Measurements from ENCODE around the gene CSGALNACT2. TPM values are rescaled to one million over a fixed set of nuclear protein-coding genes. Genes with fewer than 3 reads are reported as not detected.

CSGALNACT2 gene
- polyA plus RNA-seq, 4 donors = 2.5 to 13.4 (median 4.8) TPM

DNA sequence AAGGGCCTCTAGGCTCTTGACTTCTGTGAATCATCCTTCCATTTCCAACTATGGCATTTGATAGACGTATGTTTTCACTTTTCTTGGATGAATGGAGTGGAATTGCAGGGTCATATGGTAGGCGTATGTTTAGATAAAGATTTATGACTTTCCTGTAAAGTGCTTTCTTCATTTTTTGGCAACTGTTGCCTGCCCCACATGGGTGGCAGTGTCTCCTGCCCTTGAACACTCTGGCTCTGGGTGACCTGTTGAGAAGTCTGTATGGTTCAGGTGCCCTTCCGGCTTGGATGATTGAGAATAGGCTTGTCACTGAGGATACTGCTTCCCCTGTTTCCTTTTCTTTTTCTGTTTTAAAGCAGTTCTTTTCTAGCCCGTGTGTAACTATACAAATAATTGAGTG, 38.3 kb upstream of the CSGALNACT2 start:
- peaks cover 0 to 3% (median 0%) of the 10 kb centered on the region in 3 donors for H3K4me1 ChIP-seq (ENCODE audit: control insufficient read depth in 3 of 3, insufficient read depth in 2 of 3, low read depth in 1 of 3, low read length in 2 of 3)
- WGBS, 3 donors = 46 to 64% (median 60%) methylated on average over 4 of the region's 4 CpGs
- DNase-seq (no peak), FAIRE-seq (no peak)
- peaks cover 0 to 19% (median 3%) of the 10 kb centered on the region in 3 donors for H3K27me3 ChIP-seq (ENCODE audit: control insufficient read depth in 3 of 3, insufficient read depth in 3 of 3, low read length in 3 of 3)
- H3K4me3 ChIP-seq (ENCODE audit: low read depth in 1 of 3, low read length in 3 of 3) = no peak overlapping the region
- no peaks in the 10 kb centered on the region for H3K36me3 ChIP-seq (ENCODE audit: control insufficient read depth in 3 of 3, insufficient read depth in 2 of 3, low read depth in 1 of 3, low read length in 3 of 3)
- H3K9me3 ChIP-seq (ENCODE audit: control insufficient read depth in 2 of 2, insufficient read depth in 1 of 2, low read depth in 1 of 2, low read length in 1 of 2) = no peaks in the 10 kb centered on the region
- H3K27ac ChIP-seq (ENCODE audit: low read depth in 1 of 3, low read length in 2 of 3) = no peak overlapping the region

- Histone ChIP-seq H3K4me1 (ENCODE audit: control insufficient read depth in 3 of 3, insufficient read depth in 2 of 3, low read depth in 1 of 3, low read length in 2 of 3) (peaks cover 0 to 4% (median 0%) of the 10 kb centered on the region in 3 donors), H3K36me3 (ENCODE audit: control insufficient read depth in 3 of 3, insufficient read depth in 2 of 3, low read depth in 1 of 3, low read length in 3 of 3) (no peaks in the 10 kb centered on the region), H3K9me3 (ENCODE audit: control insufficient read depth in 2 of 2, insufficient read depth in 1 of 2, low read depth in 1 of 2, low read length in 1 of 2) (no peaks in the 10 kb centered on the region), H3K4me3 (ENCODE audit: low read depth in 1 of 3, low read length in 3 of 3) (no peak overlapping the region), H3K27ac (ENCODE audit: low read depth in 1 of 3, low read length in 2 of 3) (no peak overlapping the region), H3K27me3 (ENCODE audit: control insufficient read depth in 3 of 3, insufficient read depth in 3 of 3, low read length in 3 of 3) (peaks cover 0 to 20% (median 3%) of the 10 kb centered on the region in 3 donors)
- DNase-seq (no peak), FAIRE-seq (no peak)
- 88 to 90% (median 88%) methylated on average over 17 of the region's 17 CpGs for WGBS, 3 donors
Measured at GRCh38 chr10:43100366-43100765, 37.9 kb upstream of the CSGALNACT2 start.

DNA sequence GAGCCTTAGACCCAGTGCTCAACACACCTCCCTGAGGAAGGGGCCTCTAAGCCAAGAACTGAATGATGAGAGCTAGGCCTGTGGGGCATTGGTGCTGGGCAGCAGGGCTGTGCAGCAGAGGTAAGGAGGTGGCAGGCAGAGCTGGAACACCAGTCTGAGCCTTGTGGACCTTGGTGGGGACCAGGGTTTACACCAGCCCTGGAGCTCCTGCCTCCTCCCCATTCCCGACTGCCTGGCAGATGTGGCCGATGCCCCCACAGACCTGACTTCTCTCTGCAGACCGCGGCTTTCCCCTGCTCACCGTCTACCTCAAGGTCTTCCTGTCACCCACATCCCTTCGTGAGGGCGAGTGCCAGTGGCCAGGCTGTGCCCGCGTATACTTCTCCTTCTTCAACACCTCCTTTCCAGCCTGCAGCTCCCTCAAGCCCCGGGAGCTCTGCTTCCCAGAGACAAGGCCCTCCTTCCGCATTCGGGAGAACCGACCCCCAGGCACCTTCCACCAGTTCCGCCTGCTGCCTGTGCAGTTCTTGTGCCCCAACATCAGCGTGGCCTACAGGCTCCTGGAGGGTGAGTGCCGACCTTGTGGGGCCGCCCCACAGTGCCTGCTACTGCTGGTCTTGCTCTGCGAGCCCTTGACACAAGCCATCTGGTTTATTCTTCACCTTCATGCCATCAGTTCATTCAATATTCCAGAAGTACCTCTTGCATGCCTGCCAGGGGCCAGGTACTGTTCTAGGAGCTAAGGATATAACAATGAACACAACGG, 36.0 kb upstream of the CSGALNACT2 start:
- Histone ChIP-seq H3K9me3 (ENCODE audit: control insufficient read depth in 2 of 2, insufficient read depth in 1 of 2, low read depth in 1 of 2, low read length in 1 of 2) (no peaks in the 10 kb centered on the region), H3K4me3 (ENCODE audit: low read depth in 1 of 3, low read length in 3 of 3) (no peak overlapping the region), H3K27me3 (ENCODE audit: control insufficient read depth in 3 of 3, insufficient read depth in 3 of 3, low read length in 3 of 3) (peaks cover 0 to 20% (median 3%) of the 10 kb centered on the region in 3 donors), H3K4me1 (ENCODE audit: control insufficient read depth in 3 of 3, insufficient read depth in 2 of 3, low read depth in 1 of 3, low read length in 2 of 3) (peaks cover 0 to 10% (median 0%) of the 10 kb centered on the region in 3 donors), H3K36me3 (ENCODE audit: control insufficient read depth in 3 of 3, insufficient read depth in 2 of 3, low read depth in 1 of 3, low read length in 3 of 3) (no peaks in the 10 kb centered on the region), H3K27ac (ENCODE audit: low read depth in 1 of 3, low read length in 2 of 3) (no peak overlapping the region)
- DNase-seq (no peak), FAIRE-seq (no peak)
- 80 to 86% (median 82%) methylated on average over 19 of the region's 19 CpGs for WGBS, 3 donors

GRCh38 chr10:43105102-43105955, 32.9 kb upstream of the CSGALNACT2 start:
- DNase-seq = peak; percentile 52 to 89
- Histone ChIP-seq H3K27ac (ENCODE audit: low read depth in 1 of 3, low read length in 2 of 3) (no peak overlapping the region), H3K9me3 (ENCODE audit: control insufficient read depth in 2 of 2, insufficient read depth in 1 of 2, low read depth in 1 of 2, low read length in 1 of 2) (no peaks in the 10 kb centered on the region), H3K4me3 (ENCODE audit: low read depth in 1 of 3, low read length in 3 of 3) (peak overlapping the region; percentile 18 to 63 (median 34)), H3K36me3 (ENCODE audit: control insufficient read depth in 3 of 3, insufficient read depth in 2 of 3, low read depth in 1 of 3, low read length in 3 of 3) (no peaks in the 10 kb centered on the region), H3K27me3 (ENCODE audit: control insufficient read depth in 3 of 3, insufficient read depth in 3 of 3, low read length in 3 of 3) (peaks cover 0 to 20% (median 3%) of the 10 kb centered on the region in 3 donors), H3K4me1 (ENCODE audit: control insufficient read depth in 3 of 3, insufficient read depth in 2 of 3, low read depth in 1 of 3, low read length in 2 of 3) (peaks cover 0 to 17% (median 0%) of the 10 kb centered on the region in 3 donors)
- 2% methylated on average over 57 to 71 of the region's 71 CpGs for WGBS, 3 donors
- FAIRE-seq = no peak

DNA sequence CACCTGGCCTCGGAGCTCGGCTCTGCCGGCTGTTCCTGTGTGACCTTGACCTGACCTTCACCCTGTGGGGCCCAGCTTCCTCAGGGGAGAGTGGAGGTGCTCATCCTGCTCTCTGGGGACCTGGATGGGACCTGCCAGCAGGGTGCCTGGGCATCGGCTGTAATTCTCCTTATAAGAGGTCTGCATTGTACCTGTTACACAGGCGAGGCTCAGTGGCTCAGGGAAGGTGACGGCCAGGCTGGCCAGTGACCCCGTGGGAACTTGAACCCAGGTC, 32.4 kb upstream of the CSGALNACT2 start:
- H3K27me3 ChIP-seq (ENCODE audit: control insufficient read depth in 3 of 3, insufficient read depth in 3 of 3, low read length in 3 of 3) = peaks cover 0 to 20% (median 3%) of the 10 kb centered on the region in 3 donors
- H3K4me3 ChIP-seq (ENCODE audit: low read depth in 1 of 3, low read length in 3 of 3) = no peak overlapping the region
- no peak for DNase-seq
- no peak overlapping the region for H3K27ac ChIP-seq (ENCODE audit: low read depth in 1 of 3, low read length in 2 of 3)
- H3K9me3 ChIP-seq (ENCODE audit: control insufficient read depth in 2 of 2, insufficient read depth in 1 of 2, low read depth in 1 of 2, low read length in 1 of 2) = no peaks in the 10 kb centered on the region
- WGBS, 3 donors = 43 to 47% (median 44%) methylated on average over 7 of the region's 7 CpGs
- no peak for FAIRE-seq
- no peaks in the 10 kb centered on the region for H3K36me3 ChIP-seq (ENCODE audit: control insufficient read depth in 3 of 3, insufficient read depth in 2 of 3, low read depth in 1 of 3, low read length in 3 of 3)
- H3K4me1 ChIP-seq (ENCODE audit: control insufficient read depth in 3 of 3, insufficient read depth in 2 of 3, low read depth in 1 of 3, low read length in 2 of 3) = peaks cover 0 to 22% (median 0%) of the 10 kb centered on the region in 3 donors

DNA sequence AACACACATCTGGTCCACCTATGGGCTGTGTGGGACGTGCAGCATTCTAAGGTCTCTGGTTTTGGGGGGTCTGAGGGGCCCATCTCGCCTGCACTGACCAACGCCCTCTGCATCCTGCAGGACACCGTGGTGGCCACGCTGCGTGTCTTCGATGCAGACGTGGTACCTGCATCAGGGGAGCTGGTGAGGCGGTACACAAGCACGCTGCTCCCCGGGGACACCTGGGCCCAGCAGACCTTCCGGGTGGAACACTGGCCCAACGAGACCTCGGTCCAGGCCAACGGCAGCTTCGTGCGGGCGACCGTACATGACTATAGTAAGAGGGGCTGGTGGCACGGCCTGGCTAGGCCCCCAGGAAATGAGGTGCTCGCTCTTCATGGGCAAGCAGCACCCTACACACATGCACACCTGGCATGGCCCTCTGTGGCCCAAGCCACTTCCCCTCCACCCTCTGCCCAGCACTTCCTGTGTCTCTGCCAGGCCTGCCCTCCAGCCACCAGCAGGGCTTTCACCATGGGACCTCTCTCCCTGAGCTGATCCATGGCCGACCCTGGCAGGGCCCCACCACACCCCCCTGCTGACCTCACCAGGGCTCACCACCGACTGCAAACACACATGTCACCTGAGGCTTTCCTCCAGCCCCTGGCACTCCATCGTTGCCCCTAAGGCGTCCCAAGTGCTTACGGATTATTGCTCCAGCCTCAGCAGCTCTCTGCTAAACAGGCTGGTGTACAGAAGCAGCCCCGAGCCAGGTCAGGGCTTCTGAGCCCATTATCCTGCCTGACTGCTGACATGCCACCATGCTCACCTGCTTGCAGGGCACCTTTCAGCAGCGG, 31.8 kb upstream of the CSGALNACT2 start:
- no peaks in the 10 kb centered on the region for H3K9me3 ChIP-seq (ENCODE audit: control insufficient read depth in 2 of 2, insufficient read depth in 1 of 2, low read depth in 1 of 2, low read length in 1 of 2)
- no peak overlapping the region for H3K27ac ChIP-seq (ENCODE audit: low read depth in 1 of 3, low read length in 2 of 3)
- H3K4me1 ChIP-seq (ENCODE audit: control insufficient read depth in 3 of 3, insufficient read depth in 2 of 3, low read depth in 1 of 3, low read length in 2 of 3) = peaks cover 0 to 28% (median 0%) of the 10 kb centered on the region in 3 donors
- H3K36me3 ChIP-seq (ENCODE audit: control insufficient read depth in 3 of 3, insufficient read depth in 2 of 3, low read depth in 1 of 3, low read length in 3 of 3) = no peaks in the 10 kb centered on the region
- no peak for FAIRE-seq
- no peak for DNase-seq
- no peak overlapping the region for H3K4me3 ChIP-seq (ENCODE audit: low read depth in 1 of 3, low read length in 3 of 3)
- peaks cover 0 to 20% (median 3%) of the 10 kb centered on the region in 3 donors for H3K27me3 ChIP-seq (ENCODE audit: control insufficient read depth in 3 of 3, insufficient read depth in 3 of 3, low read length in 3 of 3)
- 87 to 90% (median 89%) methylated on average over 28 of the region's 28 CpGs for WGBS, 3 donors

GRCh38 chr10:43108951-43109350, 29.3 kb upstream of the CSGALNACT2 start:
- peaks cover 0 to 11% (median 3%) of the 10 kb centered on the region in 3 donors for H3K27me3 ChIP-seq (ENCODE audit: control insufficient read depth in 3 of 3, insufficient read depth in 3 of 3, low read length in 3 of 3)
- FAIRE-seq (no peak), DNase-seq (no peak)
- WGBS, 3 donors = 94 to 95% (median 94%) methylated on average over 12 of the region's 12 CpGs
- H3K4me1 ChIP-seq (ENCODE audit: control insufficient read depth in 3 of 3, insufficient read depth in 2 of 3, low read depth in 1 of 3, low read length in 2 of 3) = peaks cover 0 to 37% (median 0%) of the 10 kb centered on the region in 3 donors
- no peaks in the 10 kb centered on the region for H3K36me3 ChIP-seq (ENCODE audit: control insufficient read depth in 3 of 3, insufficient read depth in 2 of 3, low read depth in 1 of 3, low read length in 3 of 3)
- no peaks in the 10 kb centered on the region for H3K9me3 ChIP-seq (ENCODE audit: control insufficient read depth in 2 of 2, insufficient read depth in 1 of 2, low read depth in 1 of 2, low read length in 1 of 2)
- no peak overlapping the region for H3K27ac ChIP-seq (ENCODE audit: low read depth in 1 of 3, low read length in 2 of 3)
- H3K4me3 ChIP-seq (ENCODE audit: low read depth in 1 of 3, low read length in 3 of 3) = no peak overlapping the region
